NCI-H510A (cell line): ENCODE measurements around the gene FUT3.
"Not testable (repeated sequence)": the region's sequence is repeated elsewhere in the genome, so short reads cannot be mapped to it uniquely, and the experiment has no call there.

Source experiments
- DNase-seq: peaks from one replicate; lab custom pipeline; 2025; lab: John Stamatoyannopoulos, UW

FUT3 gene

DNA sequence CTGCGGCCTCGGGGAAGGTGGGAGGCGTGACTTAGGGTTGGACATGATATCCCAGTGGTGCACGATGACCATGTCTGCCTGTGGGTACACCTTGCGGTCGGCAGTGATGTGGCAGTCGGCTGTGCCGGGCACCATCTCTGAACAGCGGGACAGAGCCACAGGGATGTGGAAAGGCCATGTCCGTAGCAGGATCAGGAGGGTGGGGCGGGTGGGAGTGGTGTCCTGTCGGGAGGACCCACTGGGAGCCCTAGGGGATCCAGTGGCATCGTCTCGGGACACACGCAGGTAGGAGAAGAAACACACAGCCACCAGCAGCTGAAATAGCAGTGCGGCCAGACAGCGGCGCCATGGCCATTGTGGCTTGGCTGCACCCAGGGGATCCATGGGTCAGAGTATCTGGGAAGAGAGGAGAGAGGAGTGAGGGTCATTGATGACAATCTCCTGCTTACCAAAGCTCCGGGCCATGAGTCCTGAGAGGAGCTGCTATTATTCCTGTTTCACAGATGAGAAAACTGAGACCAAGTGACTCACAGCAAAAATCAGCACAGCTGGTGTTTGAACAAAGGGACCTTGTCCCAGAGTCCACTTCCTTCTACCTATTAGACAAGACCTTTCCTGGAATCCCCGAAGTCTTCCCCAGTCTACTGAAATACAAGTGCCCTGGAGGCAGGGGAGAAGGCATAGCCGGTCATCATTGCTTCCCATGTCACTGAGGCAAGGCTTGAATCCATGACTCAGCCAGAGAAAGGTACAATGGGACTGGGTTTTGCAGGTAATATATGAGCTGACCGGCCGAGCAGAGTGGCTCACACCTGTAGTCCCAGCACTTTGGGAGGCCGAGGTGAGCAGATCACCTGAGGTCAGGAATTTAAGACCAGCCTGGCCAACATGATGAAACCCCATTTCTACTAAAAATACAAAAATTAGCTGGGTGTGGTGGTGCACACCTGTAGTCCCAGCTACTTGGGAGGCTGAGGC, 6.5 kb downstream of the FUT3 start:
- no peak for DNase-seq

DNA sequence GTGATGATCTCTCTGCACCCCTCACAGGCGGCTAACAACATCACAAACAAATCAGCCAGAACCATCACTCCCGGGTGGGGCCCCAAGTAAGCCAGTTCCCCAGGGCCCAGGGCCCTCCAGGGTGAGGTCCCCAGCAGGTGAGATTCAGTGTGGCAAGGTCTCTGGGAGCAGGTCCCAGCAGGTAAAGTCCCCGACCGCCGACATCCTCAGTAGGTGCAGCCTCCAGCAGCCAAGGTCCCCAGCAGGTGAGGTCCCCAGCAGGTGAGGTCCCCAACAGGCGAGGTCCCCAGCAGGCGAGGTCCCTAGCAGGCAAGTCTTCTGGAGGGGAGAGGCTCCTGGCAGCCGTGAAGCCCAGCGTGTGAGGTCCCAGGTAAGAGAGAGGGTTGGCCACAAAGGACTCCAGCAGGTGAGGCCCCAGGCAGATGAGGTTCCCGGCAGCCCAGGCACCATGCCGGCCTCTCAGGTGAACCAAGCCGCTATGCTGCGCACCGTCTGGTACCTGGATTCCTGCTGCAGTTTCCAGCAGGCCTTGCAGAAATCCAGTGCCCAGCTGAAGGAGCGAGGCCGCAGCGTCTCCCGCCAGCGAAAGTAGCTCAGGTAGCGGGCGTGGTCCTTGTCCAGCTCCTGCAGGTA, 7.8 kb downstream of the FUT3 start:
- no peak for DNase-seq

DNA sequence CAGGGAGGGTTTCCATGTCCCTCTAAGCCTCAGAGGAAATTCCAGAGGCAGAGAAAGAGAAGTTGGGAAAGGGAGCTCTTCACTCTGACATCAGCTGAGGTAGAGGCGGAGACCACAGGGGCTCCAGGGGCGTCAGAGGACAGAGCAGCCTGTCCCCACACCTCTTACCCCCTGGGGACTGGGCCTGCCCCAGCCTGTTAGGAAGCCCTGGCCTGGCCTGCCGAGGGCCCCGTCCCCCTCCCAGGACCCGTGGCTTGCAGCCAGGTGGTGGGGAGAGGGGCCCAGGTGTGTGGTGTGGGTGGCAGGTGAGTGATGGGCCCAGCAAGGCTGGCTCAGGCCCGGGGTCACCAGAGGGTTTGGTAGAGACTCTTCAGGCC, 9.5 kb downstream of the FUT3 start:
- DNase-seq = not testable (repeated sequence)

DNA sequence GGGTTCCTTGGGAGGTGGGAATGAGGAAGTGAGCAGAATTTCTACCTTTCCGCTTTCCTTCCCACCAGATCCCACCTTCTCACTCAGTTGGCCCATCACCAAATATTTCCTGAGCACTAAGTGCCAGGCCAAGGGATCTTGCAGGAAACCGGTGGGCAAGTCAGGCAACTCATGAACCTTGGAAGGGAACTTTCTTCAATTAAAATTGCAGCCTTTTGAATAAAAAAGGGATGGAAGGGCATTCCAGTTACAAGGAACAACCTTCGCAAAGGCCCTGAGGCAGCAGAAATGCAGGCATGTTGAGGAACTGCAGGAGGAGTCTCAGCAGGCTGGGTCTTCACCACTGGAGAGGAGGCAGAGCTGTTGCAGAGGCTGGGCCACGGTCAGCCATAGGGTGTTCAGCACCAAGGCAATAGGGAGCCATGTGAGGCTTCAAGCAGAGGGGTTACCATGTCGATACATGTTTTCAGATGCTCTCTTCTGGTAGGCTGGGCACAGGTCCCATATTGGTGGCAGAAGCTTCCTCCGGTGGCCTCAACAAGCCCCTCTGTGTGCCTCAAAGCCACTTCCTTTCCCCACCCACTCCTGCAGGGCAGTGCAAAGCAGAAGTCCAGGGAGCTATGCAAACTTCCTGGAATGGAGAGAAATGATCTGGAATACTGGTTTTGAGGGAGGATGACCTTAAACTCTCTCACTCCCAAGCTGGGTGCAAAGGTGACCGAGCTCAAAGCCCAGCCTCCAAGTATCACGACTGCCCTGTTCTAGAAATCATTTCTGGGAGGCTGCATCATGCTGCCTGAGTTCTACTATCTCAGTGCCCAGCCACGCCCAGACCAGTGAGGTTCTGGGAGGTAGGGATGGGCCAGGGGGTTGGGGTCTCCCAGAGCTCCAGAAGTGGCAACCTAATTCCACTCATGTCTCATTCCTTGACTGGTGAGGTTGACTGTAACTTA, 11.9 kb downstream of the FUT3 start, which contains the start of gene FUT6:
Gene FUT6, minus strand, starts transcription at position 638 of the 953 bp plus-strand sequence. CDS start 7,135 bp downstream, outside the sequence.
- no peak for DNase-seq

DNA sequence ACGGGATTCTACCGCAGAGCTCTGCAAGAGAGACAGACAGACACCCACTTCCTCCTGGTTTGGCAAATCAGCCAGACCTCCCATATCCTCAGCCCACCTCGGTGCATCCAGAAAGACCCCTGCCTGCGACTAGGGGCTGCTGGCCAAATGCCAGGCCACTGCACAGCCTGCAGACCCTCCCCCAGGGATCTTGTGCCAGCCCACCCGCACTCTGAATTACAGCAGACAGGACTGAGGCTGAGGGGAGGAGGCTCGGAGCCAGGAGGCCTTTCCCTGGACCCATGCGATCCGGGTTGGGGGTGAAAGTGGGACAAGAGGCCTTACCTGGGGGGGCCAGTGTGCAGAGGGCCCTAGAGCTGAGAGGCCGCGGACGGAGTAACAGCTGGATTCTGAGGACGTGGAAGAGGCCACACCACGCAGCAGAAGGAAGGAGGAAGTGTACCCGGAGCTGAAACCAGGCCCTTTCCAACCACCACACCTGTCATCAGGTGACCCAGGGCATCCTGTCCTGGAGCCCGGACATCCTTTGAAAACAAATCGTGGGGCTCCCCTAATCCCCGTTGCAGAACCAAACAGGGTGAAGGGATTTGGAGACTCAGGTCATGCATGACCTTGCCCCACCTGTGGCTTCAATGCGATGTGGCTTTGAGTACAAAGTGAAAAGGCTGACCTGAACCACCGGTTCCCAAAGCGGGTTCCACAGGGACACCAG, 12.7 kb downstream of the FUT3 start:
- no peak for DNase-seq

DNA sequence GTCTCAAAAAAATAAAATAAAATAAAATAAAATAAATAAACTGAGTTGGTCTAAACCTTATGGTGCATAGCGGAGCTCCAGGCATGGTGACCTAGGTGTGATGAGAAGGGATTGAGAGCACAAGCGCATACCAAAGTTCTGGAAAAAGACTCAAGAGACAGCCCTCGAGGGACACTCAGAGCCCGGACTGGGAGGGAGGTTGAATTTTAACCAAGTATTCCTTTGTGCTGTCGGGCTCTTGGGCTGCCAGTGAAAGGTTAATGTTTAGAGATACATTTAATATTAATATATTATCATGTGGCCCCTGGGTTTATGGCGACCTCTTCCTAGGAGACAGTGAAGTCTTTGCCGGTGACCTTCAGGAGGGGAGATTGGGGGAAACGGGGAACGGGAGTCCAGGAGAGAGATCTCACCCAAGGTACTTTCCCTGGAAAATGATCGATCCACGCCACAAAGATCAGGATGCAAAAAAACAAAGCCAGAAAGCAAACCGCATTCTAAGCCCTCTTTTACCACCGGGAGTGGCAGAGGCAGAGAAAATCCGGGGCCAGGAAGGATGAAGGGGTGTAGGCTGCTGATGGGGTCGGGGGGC, 13.4 kb downstream of the FUT3 start:
- DNase-seq = no peak

DNA sequence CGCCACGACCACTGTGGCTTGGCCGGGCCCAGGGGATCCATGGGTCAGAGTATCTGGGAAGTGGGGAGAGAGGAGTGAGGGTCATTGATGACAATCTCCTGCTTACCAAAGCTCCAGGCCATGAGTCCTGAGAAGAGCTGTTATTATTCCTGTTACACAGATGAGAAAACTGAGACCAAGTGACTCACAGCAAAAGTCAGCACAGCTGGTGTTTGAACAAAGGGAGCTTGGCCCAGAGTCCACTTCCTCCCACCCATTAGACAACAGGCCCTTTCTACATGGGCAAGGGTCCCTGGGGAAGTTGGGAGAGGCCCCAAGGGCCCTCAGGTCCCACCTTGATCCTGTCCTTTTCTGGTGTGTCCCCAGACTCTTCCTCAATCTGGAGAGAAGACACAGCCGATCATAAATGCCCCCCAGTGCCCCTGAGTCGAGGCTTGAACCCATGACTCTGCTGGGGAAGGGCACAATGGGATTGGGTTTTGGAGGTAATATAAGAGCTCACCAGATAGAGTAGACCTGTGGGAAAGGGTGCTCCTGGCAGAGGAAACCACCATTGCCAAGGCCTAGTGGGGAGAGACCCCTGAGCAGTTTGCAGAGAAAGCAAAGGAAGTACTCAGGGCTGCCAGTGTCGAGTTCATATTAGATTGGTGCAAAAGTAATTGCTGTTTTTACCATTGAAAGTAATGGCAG, 18.6 kb downstream of the FUT3 start:
- no peak for DNase-seq

DNA sequence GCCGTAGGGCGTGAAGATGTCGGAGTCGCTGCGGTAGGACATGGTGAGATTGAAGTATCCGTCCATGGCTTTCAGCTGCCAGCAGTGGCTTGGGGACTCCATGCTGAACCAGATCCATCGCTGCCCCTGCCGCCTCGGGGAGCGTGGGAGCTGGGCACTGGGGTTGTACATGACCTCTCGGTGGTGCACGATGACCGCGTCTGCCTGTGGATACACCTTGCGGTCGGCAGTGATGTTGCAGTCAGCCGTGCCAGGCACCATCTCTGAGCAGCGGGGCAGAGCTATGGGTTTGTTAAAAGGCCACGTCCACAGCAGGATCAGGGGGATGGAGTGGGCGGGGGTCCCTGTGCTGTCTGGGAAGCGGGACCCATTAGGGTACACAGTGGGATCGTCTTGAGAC, 19.2 kb downstream of the FUT3 start:
- DNase-seq = no peak

DNA sequence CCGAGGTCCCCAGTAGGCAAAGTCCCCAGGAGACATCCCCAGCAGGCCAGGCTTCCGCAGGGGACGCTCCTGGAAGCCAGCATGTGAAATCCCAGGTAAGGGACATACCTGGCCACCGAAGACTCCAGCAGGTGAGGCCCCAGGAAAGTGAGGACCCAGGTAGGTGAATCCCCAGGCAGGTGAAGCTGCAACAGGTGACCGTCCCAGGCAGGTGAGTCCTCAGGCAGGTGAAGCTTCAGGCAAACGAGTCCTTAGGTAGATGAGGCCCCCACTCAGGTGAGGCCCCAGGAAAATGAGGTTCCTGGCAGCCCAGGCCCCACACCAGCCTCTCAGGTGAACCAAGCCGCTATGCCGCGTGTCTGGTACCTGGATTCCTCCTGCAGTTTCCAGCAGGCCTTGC, 20.1 kb downstream of the FUT3 start:
- no peak for DNase-seq

DNA sequence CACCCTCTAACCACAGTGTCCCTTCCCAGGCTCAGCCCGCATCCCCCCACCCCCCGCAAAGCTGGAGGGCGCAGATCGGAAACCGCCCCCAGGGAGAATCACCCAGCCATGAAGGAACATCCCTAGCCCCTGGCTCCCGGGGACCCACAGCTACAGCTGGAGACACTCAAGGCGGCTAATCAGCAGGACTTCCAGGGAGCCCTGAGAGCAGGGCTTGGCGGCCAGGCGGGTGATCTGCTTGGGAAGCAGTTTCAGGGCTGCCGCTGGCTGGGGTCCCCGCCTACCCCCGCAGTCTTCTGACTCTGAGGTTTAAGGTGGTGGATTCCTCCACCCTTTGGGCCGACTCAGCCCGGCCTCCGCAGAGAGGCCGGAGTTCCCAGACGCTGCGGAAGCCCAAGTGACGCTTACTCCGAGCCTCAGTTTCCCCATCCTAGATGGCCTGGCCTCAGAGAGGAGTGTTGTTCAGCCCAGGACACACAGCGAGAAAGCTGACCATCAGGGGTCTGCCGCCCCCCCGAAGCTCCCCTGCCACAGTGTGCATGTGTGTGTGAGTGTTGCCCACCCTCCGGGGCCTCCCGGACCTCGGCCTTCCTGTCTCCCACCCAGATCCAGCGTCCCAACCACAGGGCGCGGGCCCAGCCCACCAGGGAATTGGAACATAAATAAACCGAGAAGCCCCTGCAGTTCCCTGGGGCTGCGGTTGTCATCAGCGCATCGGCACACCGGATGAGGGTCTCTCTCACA, 21.5 kb downstream of the FUT3 start:
- no peak for DNase-seq

DNA sequence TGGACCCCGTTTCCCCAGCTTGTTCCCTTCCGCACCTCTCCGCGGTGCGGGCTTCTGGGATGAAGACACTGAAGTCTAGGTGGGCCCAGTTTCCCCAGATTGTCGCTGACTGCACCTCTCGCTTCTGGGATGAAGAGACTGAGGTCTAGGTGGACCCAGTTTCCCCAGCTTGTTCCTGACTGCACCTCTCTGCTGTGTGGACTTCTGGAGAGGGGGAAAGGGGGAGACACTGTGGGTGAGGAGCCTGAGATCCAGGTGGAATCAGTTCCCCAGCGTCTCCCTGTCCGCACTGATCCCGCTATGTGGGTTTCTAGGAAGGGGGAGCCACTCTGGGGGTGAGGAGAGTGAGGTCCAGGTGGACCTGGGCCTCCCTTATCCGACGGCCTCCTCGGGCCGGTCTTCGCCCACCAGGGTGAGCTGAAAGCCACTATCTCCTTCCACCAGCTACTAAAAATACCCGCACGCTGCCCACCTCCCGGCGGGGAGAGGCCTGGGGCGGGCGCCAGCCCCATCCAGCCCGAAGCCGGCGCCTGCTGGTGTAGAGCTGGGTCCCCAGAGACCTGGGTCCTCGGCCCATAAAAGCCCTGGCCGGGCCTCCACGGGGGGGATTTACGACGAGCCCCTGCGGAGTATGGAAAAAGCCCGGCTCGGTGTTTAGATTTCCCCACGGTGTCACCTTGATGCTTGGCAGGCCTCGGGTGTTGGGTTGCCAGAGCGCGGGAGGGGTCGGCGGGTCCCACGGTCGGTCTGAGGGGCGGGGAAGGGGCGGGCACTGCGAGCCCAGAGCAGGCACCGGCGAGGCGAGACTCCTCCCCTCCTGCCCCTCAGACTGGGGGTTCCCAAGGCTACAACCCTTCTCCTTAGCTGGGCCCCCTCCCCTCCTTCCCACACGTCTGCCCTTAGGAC, 22.3 kb downstream of the FUT3 start:
- DNase-seq = peak; percentile 67

DNA sequence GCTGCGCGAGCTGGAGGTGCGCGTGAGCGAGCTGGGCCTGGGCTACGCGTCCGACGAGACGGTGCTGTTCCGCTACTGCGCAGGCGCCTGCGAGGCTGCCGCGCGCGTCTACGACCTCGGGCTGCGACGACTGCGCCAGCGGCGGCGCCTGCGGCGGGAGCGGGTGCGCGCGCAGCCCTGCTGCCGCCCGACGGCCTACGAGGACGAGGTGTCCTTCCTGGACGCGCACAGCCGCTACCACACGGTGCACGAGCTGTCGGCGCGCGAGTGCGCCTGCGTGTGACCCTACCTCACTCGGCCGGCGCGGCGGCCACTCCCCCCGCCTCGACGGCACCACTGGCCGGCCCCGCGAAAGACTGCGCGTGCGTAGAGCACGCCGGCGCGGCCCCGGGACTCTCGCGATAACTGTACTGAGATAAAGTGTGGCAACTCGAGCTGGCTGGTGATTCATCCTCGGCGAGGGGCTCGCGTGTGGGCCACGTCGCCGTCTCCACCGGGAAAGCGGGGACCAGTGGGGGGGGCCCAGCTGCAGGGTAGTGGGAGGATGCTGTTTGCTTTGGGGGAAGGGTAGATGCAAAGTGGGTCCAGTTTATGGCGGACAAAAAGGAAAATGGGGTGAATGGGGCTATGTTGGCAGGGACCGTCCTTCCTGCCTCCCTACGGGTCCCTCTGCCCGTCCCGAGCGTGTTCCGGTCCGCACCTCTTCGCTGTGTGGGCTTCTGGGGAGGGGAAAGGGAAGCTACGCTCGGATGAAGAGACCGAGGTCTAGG, 23.2 kb downstream of the FUT3 start:
- peak; percentile 98 for DNase-seq

DNA sequence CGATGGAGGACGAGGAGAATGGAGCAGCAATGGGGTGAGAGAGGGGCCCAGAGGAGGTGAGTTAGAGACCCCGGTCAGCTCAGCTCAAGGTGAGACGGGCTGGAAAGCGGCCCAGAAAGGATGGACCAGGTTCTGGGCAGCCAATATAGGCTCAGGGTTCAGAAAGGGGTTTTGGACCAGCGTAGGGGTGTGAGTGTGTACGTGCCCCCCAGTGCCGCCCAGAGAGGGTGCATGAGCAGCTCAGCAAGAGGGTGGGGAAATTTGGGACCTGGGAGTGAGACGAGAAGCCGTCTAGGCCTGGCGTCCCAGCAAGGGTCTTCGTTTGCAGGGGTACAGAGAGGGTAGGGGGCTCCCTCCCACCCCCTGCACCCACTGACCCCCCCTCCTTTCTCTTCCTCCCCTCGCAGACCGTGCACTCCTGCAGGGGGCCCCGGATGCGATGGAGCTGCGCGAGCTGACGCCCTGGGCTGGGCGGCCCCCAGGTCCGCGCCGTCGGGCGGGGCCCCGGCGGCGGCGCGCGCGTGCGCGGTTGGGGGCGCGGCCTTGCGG, 23.8 kb downstream of the FUT3 start:
- DNase-seq = no peak

DNA sequence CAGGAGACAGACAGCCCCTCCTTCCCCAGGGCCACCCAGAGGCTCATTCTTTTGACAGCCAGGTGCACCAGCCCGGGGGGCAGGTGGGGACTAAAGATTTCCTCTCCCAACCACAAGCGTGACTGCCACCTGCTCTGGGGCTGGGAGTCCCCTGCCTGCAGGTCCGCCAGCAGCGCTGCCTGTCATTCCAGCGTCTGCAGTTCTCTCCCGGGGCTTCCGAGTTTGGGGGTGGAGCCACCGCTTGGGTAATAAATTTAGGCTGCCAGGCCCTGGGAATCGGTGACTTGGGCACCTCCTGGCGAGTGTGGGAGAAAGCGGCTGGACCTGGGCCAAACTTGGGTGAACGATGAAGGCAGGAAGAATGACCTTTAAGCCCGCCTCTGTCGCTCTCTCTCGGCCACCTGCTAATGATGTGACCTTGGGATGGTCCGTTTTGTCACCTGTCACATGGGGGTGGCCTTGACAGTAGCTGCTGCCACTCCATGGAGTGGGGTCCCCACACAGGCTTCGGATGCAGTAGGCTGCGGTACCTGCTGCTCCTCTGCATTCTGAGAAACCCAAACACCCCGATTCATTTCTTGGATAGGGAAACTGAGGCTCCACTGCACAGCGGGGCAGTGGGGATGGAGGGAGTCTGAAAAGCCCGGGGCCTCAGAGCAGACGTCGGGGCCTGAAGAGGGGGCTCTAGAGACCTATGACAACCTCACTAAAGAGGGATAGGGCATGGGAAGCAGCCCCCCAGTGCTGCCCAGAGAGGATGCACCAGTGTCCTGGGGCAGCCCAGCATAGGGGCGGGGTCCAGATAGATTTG, 24.5 kb downstream of the FUT3 start:
- DNase-seq = peak; percentile 99

DNA sequence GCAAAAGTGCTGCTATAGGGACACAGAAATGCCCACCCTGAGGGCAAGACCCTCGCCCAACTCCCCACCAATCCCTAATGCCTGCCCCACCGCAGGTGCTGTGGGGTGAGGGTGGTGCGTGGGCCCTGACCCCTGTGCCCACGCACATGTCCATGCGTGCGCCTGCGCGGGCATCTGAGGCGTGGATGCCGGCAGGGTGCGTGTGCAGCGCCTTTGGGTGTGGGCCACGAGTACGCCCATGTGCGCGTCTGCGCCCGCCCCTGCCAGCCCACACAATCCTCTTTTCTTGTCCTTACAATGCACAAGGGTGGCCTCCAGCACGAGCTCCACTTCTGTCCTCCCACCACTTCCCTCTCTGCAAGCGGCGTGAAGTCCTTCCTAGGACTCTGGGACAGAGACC, 26.1 kb downstream of the FUT3 start:
- DNase-seq = no peak

DNA sequence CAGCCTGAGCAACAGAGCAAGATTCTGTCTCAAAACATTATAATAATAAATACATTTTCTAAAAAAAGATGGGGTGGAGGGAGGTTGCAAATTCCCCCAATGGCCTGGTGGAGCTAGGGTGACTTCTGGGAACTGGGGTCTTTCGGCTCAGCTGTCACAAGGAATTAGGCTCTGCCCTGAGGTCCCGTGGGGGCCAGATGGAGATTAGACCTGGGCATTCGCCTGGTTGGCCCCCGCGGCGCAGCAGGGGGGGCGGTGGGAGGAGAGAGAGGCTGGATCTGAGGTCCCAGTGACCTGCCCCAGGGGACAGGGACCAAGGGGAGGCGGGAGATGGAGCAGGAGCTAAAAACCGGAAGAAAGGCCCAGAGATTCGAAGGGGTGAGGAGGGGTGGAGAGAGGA, 26.5 kb downstream of the FUT3 start:
- DNase-seq = no peak
